ENCODE data around the gene NRP1.

NRP1 gene

DNA sequence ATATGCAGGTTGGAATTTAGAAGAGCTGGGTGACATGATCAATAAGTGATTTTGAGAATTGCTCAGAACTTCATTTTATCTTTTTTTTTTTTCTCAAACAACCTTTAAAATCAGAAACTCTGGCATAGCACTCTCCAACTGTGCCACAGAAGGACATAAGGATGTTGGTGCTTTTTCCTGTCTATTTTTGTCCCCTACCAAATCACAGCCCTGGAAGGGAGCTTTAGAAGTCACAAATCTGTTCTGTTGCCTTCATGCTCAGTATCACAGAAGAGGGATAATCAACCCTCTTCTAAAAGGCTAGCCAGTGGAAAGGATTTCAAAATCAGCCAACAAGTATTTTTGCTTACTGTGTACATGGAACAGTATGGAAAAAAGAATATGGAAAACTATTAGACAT lies 14.8 kb upstream of the NRP1 start:
- DNase-seq (ENCODE audit: low read depth in 3 of 3) = no peak

DNA sequence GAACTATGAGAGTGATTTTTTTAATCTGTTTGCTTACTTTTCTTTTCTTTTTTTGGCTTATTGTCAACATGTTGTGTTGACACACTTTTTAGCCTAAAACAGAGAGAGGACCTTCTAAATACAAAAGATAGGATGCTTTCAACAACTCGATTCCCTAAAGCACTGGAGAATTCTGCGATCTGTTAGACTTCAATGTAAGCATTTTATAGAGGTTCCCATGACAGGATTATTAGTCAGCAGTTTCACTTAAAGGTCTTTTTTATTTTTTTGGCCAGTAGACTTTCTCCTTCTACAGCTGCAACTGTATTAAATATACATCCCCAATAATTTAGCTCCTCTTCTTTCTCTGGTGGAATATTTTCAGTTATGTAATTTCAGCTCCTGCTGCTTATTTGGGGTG lies 12.7 kb upstream of the NRP1 start:
- DNase-seq (ENCODE audit: low read depth in 3 of 3) = no peak

DNA sequence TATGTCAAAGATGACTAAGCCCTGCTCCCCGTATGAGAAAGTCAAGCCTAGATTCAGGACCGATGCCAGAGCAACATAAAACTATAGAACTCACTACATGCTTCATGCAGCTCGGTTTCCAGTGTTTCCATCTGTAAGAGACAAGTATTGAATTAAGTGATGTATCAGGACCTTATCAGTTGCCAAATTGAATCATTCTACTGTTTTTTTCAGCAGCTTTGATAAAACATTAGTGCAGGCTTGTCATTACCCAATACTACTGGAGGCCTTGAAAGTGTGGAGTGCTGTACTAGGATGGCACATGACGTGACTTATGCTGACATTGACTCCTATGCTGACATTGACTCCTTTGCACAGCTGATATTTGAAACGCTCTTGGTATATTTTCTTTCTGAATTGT lies 10.8 kb upstream of the NRP1 start:
- no peak for DNase-seq (ENCODE audit: low read depth in 3 of 3)

DNA sequence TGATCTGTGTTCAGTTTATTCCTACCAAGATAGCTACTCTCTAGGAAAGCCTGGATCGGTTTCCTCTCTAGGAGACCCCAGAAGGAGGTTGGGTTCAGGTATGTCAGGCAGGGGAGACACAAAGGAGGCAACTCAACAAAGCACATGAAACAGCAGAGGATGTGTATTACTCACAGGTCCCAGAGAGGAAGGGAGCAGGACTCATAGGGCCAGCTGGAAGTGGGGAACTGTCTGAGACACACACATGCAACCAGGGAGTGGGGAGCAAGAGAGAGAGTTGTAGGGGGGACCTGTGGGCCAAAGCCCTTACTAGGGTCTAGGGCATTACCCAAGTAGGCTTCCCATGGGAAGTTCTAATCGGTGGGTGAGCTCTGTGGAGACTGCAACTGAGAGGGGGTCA lies 10.2 kb upstream of the NRP1 start:
- no peak for DNase-seq (ENCODE audit: low read depth in 3 of 3)

DNA sequence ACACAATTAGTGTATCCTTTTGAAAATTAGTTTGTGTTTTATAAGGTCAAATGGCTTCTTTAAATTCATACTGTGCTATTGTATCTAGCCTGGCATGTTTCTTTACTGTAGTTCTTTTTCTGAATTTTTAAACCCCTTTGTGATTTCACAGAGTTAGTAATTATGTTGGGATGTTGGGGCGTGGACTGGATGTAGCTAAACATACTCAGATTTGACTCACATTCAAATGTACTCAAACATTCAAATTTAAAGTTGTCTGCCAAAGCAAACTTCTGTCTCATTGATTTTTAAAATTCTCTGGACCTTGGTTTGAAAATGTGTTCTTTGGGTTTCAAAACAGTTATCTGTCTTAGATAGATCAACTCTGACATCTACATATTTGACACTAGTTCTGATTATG lies 7.2 kb upstream of the NRP1 start:
- no peak for DNase-seq (ENCODE audit: low read depth in 3 of 3)

DNA sequence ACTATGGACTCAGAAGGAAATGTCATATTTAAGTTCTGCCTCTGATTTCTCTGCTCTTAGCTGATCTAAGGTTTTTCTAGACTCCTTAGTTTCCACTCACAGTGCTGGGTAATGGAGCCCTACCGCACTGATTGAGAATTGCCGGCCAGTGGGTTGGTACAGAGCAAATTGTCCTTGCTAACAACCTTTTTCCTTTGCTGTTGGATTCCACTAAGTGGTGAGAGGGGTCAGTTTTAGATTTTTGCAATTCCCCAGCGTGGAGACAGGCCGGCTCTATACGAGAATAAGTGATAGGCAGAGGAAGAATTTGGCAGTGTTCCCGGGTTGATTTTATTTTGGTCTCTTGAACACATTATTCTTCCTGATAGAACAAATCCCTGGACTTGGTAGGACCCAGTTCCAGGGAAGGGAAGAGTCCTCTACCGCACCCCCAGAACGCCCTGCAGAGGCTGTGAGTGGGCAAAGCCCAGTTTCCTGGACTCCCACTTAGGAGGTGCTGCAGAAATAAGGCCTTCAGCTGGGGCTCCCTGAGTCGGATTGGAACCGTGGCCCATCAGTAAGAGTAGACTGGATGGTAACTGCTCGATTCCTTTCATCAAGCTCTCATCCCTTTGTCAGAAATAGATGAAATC lies 3.0 kb upstream of the NRP1 start:
- no peak for DNase-seq (ENCODE audit: low read depth in 3 of 3)

DNA sequence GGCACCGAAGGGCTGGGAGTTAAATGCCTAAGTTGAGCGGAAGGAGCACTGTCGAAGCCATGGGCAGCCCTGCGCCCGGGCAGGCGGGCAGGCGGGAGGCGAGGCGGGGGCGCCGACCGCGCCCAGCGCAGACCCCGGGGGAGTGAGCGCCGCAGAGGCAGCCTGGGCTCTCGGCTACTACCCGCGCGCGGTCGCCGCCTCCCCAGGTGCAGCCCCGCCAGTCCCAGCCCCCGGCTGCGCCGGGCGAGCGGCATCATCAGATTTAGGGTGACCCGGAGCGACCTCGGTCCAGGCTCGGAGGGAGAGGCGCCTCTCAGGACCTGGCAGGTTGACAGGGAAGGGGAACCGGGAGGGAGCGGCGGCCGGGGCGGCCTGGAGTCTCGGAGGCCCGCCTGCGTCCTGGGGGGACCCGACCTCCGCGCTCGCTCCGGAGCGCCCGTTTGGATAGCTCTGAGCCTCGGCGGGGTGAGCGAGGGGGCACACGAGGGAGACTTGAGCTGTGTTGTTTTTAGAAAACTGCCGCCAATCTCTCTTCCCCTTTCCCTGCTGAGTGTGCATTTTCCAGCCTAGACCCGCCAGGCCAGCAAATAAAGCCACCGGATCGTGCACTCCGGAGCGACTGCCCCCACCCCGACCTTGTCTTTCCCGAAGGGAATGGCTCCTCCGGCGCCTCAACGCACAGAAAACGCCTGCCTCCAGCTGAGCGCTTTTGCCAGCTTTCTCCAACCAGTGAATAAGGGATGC lies 2.3 kb upstream of the NRP1 start:
- DNase-seq (ENCODE audit: low read depth in 3 of 3) = no peak

DNA sequence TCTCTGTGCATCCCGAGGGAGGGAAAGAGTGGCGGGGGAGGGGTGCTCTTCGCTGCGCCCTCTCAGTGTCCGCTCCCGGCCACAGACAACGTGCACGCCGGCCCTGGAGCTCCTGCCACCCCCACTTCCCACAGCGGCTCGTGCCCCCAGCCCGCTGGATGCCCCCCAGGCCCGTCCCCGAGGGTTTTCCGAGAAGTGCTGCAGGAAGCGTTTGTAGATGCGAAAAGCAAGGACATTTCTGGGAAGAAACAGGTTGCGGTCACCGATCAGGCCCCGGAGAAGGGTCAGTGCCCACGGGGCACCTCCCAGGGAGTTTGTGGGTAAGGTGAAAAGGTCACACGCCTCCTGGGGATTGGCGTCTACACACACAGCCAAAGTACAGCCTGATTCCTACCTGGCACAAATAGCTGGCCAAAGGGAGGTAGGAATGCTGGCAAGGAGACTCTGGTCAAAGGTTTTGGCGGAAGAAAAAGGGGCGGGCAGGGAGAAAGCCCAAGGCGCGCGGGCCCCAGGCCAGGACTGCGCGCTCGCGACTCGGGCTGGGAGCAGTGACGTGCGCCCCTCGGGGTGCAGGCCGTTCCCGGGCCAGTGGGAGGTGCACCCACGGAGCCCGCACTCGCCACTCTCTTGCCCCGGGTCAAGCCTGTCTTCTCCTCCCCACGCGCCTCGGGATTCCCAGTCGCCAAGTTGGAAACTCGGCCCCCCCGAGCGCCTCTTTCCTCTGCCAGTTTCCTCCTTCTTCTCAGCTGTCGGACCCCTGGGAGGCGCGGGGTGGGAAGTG lies 1.5 kb upstream of the NRP1 start:
- DNase-seq (ENCODE audit: low read depth in 3 of 3) = no peak

DNA sequence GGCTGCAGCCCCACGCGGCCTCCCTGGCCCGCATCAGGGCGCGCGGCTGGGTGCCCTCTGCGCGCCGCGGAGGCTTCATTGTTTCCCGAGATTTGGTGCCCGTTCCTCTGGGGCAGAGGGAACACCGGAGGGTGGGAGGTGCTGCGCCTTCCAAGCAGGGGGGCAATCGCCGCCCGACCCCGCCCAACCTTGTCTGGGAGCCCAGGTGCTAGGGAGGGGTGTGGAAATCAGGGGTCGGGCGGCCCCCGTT lies 1.0 kb upstream of the NRP1 start:
- no peak for DNase-seq (ENCODE audit: low read depth in 3 of 3)

DNA sequence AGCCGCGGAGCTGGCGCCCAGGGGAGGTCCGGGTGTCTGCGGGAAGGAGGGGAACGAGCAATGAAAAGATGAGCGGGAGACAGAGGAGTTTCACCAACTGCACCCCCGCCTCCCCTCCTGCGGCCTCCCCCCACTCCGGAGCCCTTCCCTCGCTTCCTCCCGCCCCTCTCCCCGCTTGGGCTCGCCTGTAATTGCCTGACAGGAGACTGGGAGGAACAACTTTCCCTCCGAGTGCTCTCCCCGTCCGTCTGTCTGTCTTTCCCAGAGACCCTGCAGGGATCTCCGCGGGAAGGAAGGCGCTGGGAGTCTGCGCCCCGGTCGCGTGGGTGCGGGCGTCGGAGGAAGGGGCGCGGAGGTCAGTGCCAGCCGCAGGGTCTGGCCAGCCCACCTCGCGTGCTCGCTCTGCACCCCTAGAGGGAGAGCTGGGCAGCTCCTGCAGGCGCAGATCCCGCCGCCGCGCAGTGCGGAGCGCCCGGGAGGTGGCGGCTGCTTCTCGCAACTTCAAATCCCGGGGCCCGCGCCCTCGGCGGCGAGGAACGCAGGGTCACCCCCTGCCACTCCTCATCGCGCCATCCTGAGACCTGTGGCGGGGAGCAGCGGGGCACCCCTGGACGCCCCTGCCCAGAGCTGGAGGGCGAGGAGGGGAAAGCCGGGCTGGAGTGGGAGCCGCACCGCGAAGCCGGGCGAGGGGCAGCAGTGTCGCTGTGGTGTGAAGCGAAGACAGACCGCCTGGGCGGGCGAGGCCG lies 511 bp upstream of the NRP1 start:
- DNase-seq (ENCODE audit: low read depth in 3 of 3) = no peak

DNA sequence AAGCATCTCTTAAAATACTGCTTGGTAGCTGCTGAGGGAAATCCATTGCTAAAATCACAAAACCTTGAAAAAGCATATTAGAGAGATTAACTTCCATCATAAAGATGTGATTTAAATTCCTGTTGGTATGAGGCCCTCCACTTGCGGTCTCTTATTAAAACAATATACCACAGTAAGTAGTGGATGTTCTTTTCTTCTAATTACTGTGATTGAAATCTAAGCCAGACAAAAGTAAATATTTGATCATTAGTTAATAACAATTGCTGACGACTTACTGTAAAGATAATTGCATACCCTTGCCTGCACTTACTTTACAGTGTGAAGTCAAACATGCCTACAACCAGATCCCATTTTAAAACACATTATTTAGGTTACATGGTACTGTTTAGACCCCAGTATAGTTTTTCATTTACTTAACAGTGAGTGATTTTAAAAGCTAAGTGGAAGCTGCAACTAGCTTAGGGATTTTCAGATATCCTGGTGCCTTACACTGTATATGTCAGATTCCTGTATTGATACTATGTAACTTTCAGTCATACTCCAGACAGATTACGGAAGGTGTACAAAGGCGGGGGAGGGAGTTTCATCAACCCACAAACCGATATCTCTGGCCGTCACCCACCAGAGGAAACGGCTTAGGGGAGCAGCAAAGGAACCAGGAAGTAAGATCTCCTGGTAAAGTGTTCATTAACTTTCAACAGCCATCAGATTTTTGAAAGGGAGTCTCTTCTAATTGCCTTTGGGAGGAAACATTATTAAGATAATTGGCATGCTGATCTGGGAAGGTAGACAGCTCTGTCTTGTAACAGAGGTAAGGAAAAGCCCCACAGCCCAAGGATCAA lies 986 bp downstream of the NRP1 start:
- DNase-seq (ENCODE audit: low read depth in 3 of 3) = no peak

DNA sequence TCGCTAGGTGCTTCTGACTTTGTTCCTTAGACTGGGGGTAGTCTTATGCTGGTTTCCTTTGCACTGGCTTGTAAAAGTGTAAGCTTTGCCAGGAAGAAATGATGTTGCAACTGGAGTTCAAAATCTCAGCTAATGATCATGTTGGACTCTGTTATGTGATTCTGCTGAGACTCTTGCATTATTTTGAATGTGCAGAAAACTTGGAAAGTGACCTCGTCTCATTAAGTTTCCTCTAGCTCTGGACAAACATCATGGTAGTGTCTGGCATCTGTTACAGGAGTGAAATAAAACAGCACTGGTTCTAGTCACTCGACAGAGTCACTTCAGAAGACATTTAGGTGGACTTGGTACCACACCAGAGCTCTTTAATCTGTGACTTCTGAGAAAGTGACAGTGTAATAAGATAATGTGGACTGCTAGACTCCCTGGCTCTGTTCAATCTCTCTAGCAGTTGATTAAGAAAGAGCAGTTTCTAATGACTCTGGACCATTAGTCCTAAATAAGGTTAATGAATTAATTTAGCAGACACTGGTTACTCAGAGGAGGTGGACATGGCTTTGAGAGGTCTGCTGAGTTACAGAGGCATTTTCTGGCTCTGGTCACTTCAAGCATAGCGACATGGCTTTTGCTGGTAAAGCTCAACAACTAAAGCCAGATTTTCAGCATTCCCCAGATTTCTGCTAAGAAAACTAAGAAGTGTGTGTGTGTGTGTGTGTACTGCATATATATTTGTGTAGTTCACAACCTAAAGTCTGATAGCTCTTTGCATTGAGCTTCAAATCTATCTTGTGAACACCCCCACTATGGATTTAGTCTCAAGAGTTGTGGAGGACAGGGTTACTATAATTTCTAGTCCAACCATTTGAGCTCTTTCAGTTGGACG lies 2.0 kb downstream of the NRP1 start:
- no peak for DNase-seq (ENCODE audit: low read depth in 3 of 3)

DNA sequence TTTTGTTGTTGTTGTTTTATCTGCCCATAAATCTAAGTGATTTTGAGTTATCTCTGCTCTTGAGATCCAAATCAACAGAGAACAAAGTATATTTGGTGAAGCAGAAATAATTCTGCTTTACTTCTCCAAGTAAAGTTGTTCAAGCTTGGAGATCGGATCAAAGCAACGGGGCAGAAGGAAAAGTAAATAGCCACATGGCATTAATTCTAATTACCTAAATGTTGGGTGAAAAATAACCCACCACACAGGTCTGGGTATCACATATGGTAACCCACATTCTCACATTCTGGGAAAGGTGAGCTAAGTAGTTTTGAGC lies 3.1 kb downstream of the NRP1 start:
- no peak for DNase-seq (ENCODE audit: low read depth in 3 of 3)

DNA sequence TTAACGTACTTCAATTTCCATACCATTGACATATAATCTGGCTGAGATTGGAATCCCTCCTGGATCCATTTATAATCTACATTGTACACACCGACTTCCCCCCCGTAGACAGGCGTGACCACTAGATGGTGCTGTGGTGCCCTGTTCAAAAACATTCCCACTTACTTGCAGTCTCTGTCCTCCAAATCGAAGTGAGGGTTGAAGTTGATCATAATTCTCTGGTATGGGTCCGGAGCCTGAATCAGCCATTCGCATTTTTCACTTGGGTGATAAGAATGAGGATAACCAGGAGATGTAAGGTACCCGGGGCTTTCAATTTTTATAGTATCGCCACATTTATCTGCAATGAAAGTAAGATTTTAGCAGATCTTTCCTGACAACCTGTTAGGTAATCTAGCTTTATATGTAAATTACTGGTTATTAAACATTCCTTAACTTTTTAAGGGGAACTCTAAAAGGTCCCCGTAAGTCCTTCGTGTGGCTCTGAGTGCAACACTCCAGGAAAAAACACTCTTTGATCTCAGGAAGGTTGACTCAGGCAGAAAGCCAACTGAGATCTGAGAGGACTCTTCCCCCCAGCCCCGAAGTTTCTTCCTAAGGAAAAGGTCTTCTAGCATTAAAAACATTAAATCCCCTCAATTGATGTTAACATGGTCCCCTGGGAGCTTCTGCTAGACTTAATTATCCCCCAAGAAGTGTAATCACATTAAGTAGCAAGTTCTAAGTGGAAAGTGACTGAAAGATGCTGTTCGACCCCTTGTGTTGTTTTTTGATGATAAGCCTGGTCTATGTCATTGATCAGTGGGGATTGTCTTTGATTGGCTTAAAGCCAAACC lies 3.7 kb downstream of the NRP1 start:
- DNase-seq (ENCODE audit: low read depth in 3 of 3) = peak; percentile 58 to 74 (median 73)

DNA sequence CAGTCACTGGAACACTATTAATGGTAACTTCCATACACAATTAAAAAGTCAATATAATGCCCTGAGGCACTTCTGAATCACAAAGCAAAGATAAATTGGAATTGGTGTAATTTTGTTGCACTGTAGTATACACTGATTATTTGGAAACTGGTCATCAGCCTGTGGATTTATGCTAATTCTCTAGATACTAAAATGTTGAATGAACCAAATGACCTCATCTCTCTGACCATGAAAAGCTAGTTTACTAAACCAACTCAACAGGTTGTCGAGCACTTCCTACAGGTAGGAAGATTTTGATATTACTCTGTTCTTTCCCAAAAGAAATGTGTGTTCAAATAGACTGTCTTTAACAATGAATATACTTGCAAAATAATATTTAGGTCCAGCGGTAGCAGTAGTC lies 5.3 kb downstream of the NRP1 start:
- DNase-seq (ENCODE audit: low read depth in 3 of 3) = no peak

DNA sequence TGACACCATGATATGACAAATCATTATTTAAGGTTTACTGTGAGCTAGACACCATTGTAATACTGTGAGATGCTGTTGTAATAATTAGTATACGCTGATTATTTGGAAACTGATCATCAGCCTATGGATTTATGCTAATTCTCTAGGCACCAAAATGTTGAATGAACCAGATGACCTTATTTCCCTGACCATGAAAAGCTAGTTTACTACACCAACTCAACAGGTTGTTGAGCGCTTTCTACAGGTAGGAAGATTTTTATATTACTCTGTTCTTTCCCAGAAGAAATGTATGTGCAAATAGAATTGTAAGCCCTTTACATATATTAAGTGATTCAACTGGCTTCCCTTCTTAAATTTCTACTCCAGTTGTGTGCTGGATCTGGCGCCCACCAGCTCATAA lies 6.2 kb downstream of the NRP1 start:
- DNase-seq (ENCODE audit: low read depth in 3 of 3) = no peak

DNA sequence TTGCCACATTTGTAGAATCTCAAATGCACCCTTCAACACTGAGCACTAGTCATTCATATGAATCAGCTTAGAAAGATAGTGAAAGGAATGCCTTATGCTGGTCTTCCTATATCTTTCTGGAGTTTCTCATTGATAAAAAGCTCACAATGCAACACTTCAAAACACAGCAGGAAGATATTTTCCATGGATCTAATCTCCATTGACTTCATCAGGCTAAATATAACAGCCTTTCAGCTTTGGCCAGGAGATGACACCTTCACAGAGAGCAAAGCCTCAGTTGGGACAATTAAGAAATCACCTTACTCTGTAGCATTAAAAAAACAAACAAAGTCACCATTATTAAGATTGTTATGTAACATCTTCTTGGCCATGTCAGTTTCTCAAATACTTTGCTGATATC lies 6.7 kb downstream of the NRP1 start:
- no peak for DNase-seq (ENCODE audit: low read depth in 3 of 3)

DNA sequence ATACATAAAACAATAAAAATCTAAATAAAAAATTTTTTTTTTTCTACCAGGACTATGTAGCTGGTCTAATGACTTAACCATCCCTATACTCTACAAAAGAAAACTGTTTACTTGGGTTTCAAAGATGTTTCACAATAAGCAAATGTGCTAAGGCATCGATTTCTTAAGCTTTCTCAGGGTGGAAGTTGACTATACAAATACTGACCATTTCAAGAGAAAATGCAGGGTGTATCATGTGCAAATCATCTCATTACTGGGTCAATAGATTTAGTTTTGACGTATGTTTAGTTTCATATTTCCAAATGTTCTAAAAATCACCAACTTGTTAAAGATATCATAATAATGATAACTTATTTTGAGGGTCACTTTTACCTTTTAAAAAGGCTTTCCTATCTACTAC lies 7.5 kb downstream of the NRP1 start:
- no peak for DNase-seq (ENCODE audit: low read depth in 3 of 3)

DNA sequence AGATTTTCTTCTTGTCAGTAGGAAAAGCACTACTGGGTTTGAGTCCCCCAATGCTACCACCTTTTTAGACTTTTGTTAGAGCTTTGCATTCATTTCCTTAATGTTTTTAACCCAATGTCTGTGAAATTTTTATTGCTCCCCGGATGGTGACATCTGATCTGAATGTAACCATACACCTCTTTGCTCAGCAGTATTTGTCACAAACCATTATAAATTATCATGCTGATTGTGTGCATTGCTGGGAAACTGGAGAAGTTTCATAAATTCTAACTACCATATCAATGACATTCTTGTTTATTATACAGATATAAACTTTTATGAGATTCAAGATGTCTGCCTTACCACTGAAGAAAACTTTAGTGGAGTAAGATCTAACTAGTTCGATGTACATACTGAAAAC lies 8.5 kb downstream of the NRP1 start:
- DNase-seq (ENCODE audit: low read depth in 3 of 3) = no peak

DNA sequence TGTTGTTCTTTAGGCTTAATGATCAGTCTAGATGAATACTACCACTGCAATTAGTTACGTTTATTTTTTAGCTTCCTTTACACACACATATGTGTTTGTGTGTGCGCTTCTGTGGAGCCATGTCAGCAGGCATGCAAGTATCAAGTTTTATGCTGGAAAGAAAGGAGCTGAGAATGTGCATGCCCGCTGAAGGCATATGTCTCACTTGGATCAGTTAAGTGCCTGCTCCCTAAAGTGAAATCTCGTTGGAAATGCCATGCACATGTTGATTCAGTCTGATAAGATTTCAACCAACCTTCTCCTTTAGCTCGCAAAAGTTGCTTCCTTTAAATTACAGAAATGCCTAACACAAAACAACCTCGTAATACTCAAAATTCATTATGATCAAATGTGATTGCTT lies 10.7 kb downstream of the NRP1 start:
- no peak for DNase-seq (ENCODE audit: low read depth in 3 of 3)

Data from stimulated activated CD4-positive, alpha-beta T cell treated with anti-CD3 and anti-CD28 coated beads, TNF-alpha, amount 100 ng/mL, for 4 hours (primary cell).